Stimulated activated CD4-positive, alpha-beta T cell treated with anti-CD3 and anti-CD28 coated beads, Interleukin-1b, Interleukin-23, amount 100 ng/mL, for 24 hours (primary cell): ENCODE results near the gene NPTXR.
"Not testable (repeated sequence)": the region's sequence is repeated elsewhere in the genome, so short reads cannot be mapped to it uniquely, and the experiment has no call there.

Experiments
- DNase-seq, 4 experiments: peaks; one replicate each; pipeline ENCODE4 v3.0.0-alpha.2; 2020; ENCODE audit warnings: low read depth in 4 of 4, low spot score in 1 of 4

Gene NPTXR

DNA sequence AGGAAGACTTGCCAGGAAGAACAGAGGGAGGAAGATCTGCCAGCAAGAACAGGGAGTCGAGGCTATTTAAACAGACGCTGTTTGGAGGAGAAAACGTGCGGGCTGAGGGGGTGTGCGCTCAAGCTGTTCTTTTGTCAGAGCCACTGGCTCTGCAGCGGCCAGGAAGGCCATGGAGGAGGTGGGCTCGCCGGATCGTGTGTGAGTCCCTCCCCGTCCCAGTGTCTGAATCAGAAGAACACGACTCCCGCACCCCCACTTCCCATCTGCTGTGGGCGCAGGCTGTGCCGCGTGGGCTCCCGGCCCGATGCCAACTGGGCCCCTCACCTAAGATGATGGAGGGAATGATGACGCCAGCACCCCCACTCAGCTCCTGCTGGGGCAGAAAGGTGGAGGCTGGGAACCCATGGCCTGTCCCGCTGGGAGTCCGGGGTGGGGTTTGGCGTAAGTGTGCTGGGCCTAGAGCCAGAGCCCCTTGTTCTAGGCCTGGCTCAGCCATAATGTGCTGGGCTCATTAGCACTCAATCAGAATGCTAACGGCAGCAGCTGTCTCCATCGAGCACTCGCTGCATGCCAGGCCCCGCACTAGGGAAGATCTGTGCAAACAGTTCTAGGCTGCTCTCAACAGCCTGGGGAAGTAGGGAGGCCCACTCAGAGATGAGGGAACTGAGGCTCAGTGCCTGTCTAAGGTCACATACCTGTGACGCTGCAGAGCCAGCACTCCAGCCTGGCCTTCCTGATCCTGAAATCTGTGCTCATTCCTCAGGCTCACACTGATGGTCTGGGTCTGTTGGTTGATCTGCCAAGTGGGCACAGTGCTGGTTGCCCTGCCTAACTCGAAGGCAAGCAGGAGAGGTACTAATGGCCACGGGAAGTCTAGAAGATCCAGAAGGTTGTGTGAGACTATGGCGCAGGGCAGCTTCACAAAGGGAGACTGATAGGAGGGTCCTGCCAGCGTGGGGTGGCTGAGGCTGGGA is 11.5 kb downstream of the NPTXR start:
- DNase-seq, result no peak

DNA sequence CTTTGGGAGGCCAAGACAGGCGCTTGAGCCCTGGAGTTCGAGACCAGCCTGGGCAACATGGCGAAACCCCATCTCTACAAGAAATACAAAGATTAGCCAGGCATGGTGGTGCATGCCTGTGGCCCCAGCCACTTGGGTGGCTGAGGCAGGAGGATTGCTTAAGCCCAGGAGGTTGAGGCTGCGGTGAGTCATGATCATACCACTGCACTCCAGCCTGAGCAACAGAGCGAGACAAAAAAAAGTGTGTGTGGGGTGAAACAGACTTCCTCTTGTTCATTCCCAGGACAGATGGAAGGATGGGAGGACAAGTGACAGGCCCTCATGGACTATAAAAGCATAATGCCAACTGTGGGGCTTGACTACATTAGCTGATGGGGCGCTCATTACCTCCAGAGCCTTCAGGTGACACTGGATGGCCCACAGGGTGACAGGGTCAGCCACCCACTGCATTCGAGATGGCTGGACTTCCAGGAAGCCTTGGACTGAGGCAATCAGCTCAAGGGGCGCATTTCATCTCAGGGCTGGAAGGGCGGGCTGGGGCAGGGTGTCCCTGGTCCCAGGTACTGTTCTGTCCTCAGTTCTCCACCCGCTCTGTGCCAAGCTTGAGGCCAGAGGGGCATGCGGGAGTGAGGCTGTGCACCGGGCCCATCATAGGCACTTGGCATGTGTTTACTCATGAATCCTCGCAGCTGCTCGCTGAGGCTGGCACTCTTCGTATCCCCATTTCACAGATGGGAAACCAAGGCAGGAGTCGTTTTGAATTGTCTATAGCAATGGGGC is 12.5 kb downstream of the NPTXR start:
- DNase-seq, result no peak

DNA sequence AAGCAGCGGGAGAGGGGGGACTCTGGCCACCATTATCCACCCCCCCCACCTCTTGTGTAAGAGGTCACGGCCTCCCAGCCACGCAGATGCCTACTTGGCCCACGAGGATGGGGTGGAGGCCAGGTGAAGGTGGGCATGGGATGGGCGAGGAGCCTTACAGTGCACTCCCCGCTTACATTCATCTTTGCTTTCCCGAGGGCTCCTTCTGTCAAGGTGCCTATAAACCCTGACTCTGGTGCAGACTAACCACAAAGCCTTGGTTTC is 13.1 kb downstream of the NPTXR start:
- no peak for DNase-seq

DNA sequence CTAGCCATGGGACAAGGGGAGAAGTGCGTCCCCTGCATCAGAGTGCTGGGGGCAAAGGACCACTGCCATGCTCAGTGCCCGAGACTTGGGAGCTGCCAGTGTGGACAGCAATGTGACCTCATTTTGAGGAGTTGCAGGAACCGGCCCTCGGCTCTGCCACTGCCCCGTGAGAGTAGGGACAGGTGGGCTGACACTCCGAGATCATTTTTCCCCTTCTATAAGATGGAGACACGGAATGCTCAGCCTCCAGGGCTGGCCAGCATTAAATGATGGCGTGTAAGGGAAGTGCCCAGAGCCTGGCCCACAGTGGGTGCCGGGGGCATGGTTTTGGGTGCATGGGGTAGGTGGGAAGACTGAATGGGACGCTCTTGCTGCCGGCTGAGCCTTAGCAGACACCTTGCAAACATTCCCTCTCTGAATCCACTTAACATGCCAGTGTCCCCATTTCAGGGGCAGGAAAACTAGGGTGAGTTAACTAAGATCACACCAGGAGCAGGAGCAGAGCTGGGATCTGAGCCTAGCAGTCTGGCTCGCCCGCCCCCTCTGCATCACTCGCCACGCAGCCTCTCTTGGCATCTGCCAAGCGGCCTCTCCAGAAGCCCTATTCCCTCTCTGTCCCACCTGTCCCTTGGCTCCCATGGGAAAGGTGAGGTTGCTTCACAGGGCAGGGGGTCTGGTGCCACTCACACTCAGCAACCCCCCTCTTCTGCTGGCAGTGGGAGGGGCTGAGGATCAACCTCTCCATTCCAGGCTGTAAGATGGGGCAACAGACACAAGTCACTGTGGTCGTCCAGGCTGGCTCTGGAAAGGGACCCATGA is 13.6 kb downstream of the NPTXR start:
- DNase-seq, result no peak

DNA sequence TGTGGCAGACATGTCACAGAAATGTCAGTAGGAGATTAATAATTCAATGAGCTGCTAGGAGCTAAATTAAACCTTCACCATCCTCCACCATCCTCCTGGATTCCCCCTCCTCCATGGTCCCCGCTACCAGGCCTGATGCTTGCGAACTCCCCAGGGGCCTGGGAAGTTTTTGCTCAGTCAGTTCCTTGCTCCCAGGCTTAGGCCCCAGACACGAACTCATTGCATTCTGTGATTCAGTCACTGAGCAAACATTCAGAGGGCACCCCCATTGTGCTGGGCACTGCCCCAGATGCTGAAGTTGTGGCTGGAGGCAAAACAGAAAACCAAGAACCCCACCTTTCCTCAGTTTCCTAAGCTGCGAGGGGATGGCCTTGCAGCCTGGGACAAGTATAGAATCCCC is 14.3 kb downstream of the NPTXR start:
- no peak for DNase-seq

DNA sequence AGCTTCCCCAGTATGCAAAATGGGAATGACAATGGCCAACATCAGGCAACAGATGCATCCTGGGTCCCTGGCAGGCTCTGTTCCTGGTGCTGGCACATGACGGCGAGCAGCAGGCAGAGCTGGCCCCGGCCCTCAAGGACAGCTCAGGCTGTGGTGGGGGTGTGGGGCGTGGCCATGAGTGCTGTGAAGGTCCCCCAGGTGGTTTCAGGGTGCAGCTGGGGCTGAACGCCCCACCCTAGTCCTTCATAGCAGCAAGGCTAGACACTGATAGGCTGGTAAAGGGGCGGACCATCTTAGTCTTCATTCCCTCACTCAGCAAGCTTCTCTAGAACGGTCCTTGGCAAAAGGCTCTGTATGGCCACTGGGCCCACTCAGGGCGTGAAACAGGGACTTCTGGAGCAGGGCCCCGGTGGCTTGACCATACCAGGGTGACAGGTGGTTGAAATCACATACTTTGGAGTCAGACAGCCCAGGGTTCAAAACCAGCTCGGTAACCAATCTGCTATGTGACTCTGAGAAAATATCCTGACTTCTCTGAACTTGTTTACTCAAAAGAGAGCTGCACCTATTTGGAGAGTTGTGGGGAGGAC is 15.1 kb downstream of the NPTXR start:
- no peak for DNase-seq

DNA sequence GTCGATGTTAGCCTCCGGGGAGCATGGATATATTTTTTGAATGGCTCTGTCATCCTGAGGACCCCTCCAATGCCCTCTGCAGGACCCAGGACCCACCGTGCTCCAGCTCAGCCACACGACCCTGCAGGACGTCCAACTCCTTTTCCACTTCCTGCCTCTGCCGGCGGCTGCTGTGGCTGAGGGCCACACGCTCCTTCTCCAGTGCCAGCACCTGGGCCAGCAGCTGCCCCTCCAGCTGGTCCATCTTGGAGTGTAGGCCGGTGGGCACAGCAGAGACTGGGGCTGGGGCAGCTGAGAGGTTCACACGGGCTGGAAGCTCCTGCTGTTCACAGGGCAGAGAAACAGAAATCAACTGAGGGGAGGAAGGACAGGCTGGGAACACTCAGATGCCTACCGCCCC is 15.6 kb downstream of the NPTXR start:
- no peak for DNase-seq

DNA sequence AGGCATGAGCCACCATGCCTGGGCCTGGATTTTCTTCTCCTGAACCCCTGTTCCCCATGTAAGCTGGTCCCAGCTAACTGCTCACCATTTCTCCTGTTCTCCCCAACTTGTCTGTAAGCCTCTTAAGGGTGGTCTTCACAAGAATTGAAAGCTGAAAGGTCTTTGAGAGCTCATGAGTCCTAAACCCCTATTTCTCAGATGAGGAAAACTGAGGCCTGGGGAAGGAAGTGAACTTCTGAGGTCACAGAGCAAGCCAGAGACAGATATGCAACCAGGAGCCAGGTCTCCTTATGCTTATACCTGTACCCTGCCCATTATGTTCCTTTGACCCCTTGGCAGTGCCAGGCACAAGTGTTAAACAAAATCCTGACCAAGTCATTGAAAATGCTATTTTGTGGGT is 16.3 kb downstream of the NPTXR start:
- DNase-seq, result no peak

DNA sequence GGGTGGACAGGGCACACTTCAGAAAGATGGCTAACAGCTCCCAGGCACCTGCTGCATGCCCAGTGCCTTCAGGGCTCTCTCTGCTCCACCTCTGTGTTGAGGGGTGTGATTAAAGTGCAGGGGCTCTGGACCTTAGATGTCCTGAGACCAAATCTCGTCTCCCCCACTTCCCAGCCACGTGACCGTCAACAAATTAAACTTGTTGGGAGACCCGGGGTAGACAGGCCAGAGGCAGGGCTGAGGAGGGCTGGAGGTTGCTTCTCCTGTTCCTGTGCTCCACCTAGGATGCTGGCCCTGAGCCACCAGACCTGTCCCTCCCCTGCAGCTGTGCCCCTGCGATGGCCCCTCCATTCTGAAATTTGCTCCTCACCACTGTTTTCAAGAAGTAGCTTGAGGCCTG is 17.0 kb downstream of the NPTXR start:
- no peak for DNase-seq

DNA sequence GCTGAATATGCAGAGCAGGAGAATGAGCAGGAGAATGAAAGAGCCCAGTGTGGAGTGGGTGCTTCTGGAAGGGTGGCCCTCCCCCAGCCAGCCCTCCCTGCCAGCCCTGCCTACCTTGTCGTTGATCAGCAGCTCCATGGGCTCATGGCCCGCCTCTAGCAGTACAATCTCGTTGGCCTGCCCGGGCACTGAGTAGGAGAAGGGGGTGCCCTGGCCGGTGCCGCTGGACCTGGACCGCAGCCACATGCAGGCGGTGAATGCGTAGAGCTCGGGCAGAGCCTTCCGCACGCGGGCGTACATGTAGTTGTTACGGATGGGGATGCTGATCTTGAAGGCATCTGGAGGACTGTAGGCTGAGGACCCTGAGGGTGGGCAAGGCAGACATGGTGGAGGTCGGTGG is 17.4 kb downstream of the NPTXR start:
- DNase-seq, result no peak

DNA sequence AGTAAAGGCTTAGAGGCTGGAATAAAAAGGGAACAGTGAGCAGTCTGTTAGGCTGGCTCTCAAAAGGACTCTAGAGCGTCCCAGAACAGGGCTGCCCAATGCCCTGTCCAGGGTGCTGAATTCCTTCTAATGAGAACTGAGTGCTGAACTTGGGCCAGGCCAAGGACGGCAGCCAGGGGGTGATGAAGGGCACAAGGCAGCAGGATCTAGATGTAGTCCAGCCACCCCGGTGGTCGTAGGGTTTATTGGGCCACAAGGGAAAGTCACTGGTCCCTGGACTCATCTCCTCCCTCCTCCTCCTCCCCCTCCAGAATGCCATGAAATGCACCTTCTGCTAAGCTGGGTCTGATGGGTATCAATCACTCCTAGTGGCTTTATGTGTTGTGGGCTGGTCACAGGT is 19.2 kb downstream of the NPTXR start:
- no peak for DNase-seq

DNA sequence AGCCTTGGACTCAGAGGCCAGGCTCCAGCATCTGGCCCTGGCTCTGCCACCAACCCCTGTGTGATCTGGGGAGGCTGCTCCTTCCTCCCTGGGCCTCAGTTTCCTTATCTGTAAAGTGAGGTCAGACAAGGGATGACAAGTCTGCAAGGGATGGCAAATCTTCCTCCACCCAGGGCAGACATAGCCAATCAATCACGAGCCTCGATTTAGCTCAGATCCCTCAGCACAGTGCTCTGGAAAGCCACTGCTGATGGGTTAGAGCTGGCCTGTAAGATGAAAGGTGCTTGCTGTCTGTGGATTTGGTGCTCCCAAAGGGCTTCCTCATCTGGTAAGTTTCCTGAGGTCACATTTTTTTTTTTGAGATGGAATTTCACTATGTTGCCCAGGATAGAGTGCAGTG is 20.2 kb downstream of the NPTXR start:
- DNase-seq, result no peak

DNA sequence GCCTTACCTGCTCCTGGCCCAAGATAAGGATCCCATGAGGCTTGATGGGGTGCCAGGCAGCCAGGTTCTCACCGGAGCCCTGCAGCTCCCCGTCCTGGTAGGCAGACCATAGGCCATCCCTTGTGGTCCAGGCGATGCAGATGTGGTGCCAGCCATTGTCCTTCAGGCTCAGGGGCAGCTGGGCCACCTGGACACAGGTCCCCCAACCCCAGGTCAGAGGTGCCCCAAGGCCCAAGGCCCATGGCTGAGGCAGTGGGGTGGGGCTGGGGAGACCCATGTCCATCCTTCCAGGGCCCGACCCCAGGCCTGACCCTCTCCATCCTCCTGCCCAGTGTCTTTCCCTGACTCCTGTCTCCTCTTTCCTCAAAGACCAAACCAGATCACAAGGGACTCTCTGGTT is 20.8 kb downstream of the NPTXR start:
- DNase-seq, result no peak

DNA sequence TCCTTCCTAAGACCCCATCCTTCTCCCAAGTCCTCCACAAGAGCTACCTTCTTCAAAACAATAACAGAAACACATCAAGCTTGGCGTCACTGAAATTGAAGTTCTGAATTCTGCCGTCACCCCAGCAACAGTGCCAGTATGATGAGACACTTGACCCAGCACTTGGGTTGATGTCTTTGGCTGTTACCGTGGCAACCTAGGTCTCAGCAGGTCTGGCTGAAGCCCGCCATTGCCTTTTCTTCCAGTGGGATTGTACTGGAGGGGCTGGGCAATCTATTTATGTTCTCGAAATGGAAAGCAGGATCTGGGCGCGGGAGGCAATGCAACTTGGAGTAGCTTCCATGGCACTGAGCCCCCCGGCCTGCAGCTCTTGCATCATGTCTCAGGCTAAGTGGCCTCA is 23.8 kb downstream of the NPTXR start:
- no peak for DNase-seq

DNA sequence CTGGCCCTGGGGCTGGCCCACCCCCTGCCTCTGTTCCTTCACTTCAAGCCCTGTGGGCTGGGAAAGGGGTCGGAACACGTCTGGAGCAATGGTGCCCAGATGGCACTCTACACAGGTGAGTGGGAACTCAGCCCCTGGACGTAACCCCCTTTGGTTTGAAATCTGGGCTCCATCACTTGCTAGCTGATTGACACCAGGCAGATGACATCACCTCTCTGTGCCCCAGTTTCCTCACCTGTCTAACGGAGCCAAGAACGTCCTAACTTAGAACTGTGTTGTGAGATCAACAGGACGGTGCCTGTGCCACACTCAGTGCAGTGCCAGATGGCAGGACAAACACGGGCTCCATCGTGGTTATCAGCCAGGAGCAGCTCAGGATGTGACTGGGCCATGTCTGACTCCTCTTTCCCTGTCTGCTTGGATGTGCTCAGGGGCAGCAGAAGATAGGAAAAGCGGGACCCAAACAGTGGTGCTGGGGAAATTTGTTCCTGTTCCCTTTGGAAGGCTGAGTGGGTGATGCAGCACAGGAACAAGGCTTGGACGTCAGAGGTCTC is 24.4 kb downstream of the NPTXR start:
- DNase-seq, result no peak

DNA sequence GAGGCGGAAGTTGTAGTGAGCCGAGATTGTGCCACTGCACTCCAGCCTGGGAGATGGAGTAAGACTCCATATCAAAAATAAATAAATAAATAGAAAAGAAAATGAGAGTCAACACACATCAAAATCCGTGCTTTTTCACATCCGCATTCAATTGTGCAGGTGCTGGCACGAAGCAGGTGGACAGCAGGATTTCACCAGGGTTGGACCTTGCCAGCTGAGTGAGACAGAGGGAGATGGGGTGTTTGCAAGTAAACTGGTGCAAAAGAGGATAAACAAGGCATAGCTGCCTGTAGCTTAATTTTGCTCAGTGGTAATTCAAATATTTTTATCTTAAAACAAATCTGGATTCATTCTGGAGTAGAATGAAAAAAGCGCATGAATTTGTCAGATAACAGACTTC is 26.6 kb downstream of the NPTXR start:
- no peak for DNase-seq

DNA sequence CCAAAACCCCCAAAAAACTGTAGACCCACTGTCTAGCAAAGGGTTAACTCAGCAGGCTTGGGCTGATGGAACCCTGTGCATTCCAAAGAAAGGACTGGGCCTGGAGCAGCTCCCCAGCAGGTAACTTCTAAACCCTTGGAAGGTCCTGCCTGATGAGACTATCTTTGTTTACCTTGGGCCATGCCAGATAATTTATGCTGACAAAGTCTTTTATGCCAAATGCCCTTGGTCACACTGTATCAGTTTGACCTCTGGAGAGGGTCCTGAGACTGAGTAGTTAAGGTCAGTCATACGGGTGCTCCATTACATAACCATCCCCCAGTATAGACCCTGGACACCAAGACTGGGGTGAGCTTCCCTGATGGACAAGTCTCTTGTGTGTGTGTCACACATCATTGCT is 28.0 kb downstream of the NPTXR start:
- no peak for DNase-seq

DNA sequence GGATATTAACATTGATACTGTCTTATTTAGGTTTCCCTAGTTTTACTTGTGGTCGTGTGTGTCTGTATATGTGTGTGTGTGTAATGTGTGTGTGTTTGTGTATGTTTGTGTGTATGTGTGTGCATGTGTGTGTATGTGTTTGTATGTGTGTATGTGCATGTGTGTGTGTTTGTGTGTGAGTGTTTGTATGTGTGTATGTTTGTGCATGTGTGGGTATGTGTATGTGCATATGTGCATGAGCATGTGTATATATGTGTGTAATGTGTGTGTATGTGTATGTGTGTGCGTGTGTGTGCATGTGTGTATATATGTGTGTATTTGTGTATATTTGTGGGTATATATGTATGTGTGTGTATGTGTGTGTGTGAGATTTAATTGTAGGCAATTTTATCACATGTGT is 32.6 kb downstream of the NPTXR start:
- no peak for DNase-seq

DNA sequence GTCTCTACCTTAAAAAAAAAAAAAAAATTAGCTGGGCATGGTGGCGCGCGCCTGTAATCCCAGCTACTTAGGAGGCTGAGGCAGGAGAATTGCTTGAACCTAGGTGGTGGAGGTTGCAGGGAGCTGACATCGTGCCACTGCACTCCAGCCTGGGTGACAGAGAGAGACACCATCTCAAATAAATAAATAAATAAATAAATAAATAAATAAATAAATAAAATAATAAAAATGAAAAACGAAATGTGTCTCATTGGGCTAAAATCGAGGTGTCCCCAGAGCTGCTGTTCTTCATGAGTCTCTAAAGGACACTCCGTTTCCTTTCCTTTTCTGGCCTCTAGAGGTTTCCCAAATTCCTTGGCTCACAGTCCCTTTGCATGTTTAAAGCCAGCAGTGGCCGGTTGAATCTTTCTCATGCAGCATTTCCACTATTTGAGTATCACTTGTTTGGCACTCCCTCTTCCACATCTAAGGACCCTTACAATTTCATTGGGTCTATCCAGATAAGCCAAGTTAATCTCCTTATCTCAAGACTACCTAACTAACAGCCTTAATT is 38.7 kb downstream of the NPTXR start:
- DNase-seq, result not testable (repeated sequence)

DNA sequence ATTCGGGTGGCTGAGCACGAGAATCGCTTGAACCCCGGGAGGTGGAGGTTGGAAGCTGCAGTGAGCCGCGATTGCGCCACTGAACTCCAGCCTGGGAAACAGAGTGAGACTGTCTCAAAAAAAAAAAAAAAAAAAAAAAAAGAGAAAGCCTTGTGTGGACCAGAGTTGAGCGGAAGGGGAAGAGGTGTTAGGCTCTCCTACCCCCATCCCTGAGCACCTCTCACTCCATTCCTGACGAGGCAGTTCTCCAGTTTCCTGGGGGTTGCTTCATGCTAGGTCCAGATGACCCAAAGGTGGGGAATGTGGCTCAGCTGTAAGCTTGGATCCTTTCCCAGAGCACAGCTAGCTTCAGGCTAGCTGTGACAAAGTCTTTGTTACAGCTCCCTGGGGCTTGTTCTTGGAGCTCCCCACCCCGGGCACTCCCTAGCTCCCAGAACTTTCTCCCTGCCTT is 41.1 kb downstream of the NPTXR start:
- no peak for DNase-seq
